GM23338 (cell line): ENCODE results near the gene FUT8. TPM values are rescaled to one million over a fixed set of nuclear protein-coding genes. Genes with fewer than 3 reads are reported as not detected.

ENCODE experiments used
- ATAC-seq: fragments of 200-7000 bp; cut with Tn5 transposase; 3 replicates; pipeline ENCODE4 v1.9.1; 2020
- DNase-seq: peaks from one replicate; pipeline ENCODE4 v3.0.0-alpha.2; 2015; ENCODE audit warnings: low spot score
- H2AFZ ChIP-seq: fragments of 200-600 bp; sonication (generic); 2 replicates; pipeline ENCODE4 v1.8.0; 2016; ENCODE audit warnings: antibody characterized with exemption, mild to moderate bottlenecking, moderate library complexity
- H3F3A ChIP-seq: fragments of 200-600 bp; sonication (generic); replicated peaks from 2 replicates; pipeline ENCODE4 v1.8.0; 2017; ENCODE audit warnings: antibody characterized with exemption, mixed run types, low read depth
- H3K27ac ChIP-seq: fragments of 200-600 bp; sonication (generic); 2 replicates; pipeline ENCODE4 v1.6.1; 2016; ENCODE audit warnings: low read depth
- H3K27me3 ChIP-seq: fragments of 200-600 bp; sonication (generic); 2 replicates; pipeline ENCODE4 v1.8.0; 2016; ENCODE audit warnings: mild to moderate bottlenecking, mixed run types, moderate library complexity; ENCODE audit not compliant: insufficient read depth
- H3K36me3 ChIP-seq: fragments of 200-600 bp; sonication (generic); 2 replicates; pipeline ENCODE4 v1.8.0; 2016; ENCODE audit warnings: mild to moderate bottlenecking; ENCODE audit not compliant: insufficient read depth
- H3K4me1 ChIP-seq: fragments of 200-600 bp; sonication (generic); 2 replicates; pipeline ENCODE4 v1.8.0; 2016; ENCODE audit warnings: mild to moderate bottlenecking, moderate library complexity; ENCODE audit not compliant: insufficient read depth
- H3K4me2 ChIP-seq: fragments of 200-600 bp; sonication (generic); 2 replicates; pipeline ENCODE4 v1.7.1; 2017; ENCODE audit warnings: mixed run types
- H3K4me3 ChIP-seq: fragments of 200-600 bp; sonication (generic); 2 replicates; pipeline ENCODE4 v1.6.1; 2016; ENCODE audit warnings: mixed run types
- H3K79me2 ChIP-seq: fragments of 200-600 bp; sonication (generic); replicated peaks from 2 replicates; pipeline ENCODE4 v1.8.0; 2017; ENCODE audit warnings: mild to moderate bottlenecking; ENCODE audit not compliant: insufficient read depth
- H3K9me2 ChIP-seq: fragments of 200-600 bp; sonication (generic); 2 replicates; pipeline ENCODE4 v1.8.0; 2017; ENCODE audit not compliant: insufficient read depth
- H4K20me1 ChIP-seq: fragments of 200-600 bp; sonication (generic); replicated peaks from 2 replicates; pipeline ENCODE4 v1.8.0; 2017; ENCODE audit warnings: mild to moderate bottlenecking; ENCODE audit not compliant: insufficient read depth
- H3K27ac Mint-ChIP-seq: 2 replicates; pipeline ENCODE4 v1.8.0; 2020; ENCODE audit warnings: inconsistent platforms, mild to moderate bottlenecking, moderate library complexity, mixed read lengths
- H3K27me3 Mint-ChIP-seq: 3 replicates; pipeline ENCODE4 v1.8.0; 2022; ENCODE audit warnings: low read depth, mild to moderate bottlenecking, moderate library complexity, mixed read lengths, inconsistent platforms; ENCODE audit not compliant: insufficient read depth, poor library complexity
- H3K36me3 Mint-ChIP-seq: 3 replicates; pipeline ENCODE4 v1.8.0; 2021; ENCODE audit warnings: low read depth, mild to moderate bottlenecking, inconsistent platforms, moderate library complexity, mixed read lengths
- H3K4me1 Mint-ChIP-seq: 3 replicates; pipeline ENCODE4 v1.8.0; 2020; ENCODE audit warnings: mild to moderate bottlenecking, inconsistent platforms, mixed read lengths
- H3K4me3 Mint-ChIP-seq: 3 replicates; pipeline ENCODE4 v1.8.0; 2021; ENCODE audit warnings: moderate library complexity, mild to moderate bottlenecking, inconsistent platforms, mixed read lengths
- H3K9me3 Mint-ChIP-seq: 3 replicates; pipeline ENCODE4 v1.8.0; 2020; ENCODE audit warnings: moderate library complexity, mild to moderate bottlenecking, inconsistent platforms, mixed read lengths
- CREB1 ChIP-seq: fragments of 250-450 bp; sonication (Bioruptor Pico); IDR thresholded peaks from 2 replicates; pipeline ENCODE4 v1.5.0; 2020; ENCODE audit warnings: low read depth, mild to moderate bottlenecking, moderate library complexity
- CTCF ChIP-seq, 2 experiments: fragments of 200-600 bp in 1 of 2; sonication (generic) in 1 of 2; conservative IDR thresholded peaks; 2 replicates each; pipeline versions ENCODE4 v1.5.1 to v1.6.1; 2016 to 2017; ENCODE audit warnings: antibody characterized with exemption in 2 of 2, low read depth in 2 of 2, mild to moderate bottlenecking in 2 of 2, moderate library complexity in 1 of 2
- NANOG ChIP-seq: IDR thresholded peaks from 2 replicates; pipeline ENCODE4 v1.6.1; 2016; ENCODE audit warnings: antibody characterized with exemption, borderline replicate concordance
- POLR2AphosphoS5 ChIP-seq: IDR thresholded peaks from 2 replicates; pipeline ENCODE4 v1.6.1; 2016; ENCODE audit warnings: antibody characterized with exemption, low read depth
- ZNF114 ChIP-seq: fragments of 250-450 bp; sonication (Bioruptor Pico); IDR thresholded peaks from 2 replicates; pipeline ENCODE4 v1.5.0; 2020; ENCODE audit warnings: mild to moderate bottlenecking, moderate library complexity
- ZNF462 ChIP-seq: fragments of 250-450 bp; sonication (Bioruptor Pico); IDR thresholded peaks from 2 replicates; pipeline ENCODE4 v1.5.0; 2020; ENCODE audit warnings: mild to moderate bottlenecking, moderate library complexity
- polyA plus RNA-seq: library from polyadenylated mRNA; unstranded; fragments of >200 nt; fragmentation: Nextera tagmentation; extraction: Ambion mirVana; gene quantifications from 2 replicates; pipeline ENCODE4 v1.2.1, GENCODE V29; 2016
- total RNA-seq: library from RNA; depleted of rRNA; stranded (reverse); fragments of >200 nt; shearing (Covaris generic); gene quantifications from 2 replicates; pipeline ENCODE4 v1.2.3, GENCODE V29; 2014

The FUT8 gene
- total and polyA plus RNA-seq, 2 experiments from 2014 or later = 8.2 to 23.2 TPM

GRCh38 chr14:65429757-65430156 is 17.2 kb downstream of the FUT8 start (continued):
- TF ChIP-seq ZNF462 (CRISPR knock-in tag) (no peak), CTCF (conservative IDR thresholded peaks at IDR 0.05; ENCODE audit: low read depth in 2 of 2) (no peak), POLR2AphosphoS5 (no peak)

- Mint-ChIP-seq H3K36me3 (peaks cover 14% of the 10 kb centered on the region; the same call in 2 of the 3 replicates), H3K27me3 (peaks cover 3% of the 10 kb centered on the region), H3K4me1 (peaks cover 28% of the 10 kb centered on the region), H3K4me3 (no peak overlapping the region), H3K27ac (no peak overlapping the region), H3K9me3 (peaks cover 9% of the 10 kb centered on the region)
- Histone ChIP-seq H3K79me2 (peaks cover 17% of the 10 kb centered on the region; the same call in 1 of the 2 replicates), H3F3A (no peaks in the 10 kb centered on the region), H3K4me2 (no peak overlapping the region), H3K36me3 (no peaks in the 10 kb centered on the region; the same call in 1 of the 2 replicates), H3K27me3 (no peaks in the 10 kb centered on the region), H4K20me1 (peaks cover 3% of the 10 kb centered on the region; the same call in 1 of the 2 replicates), H2AFZ (no peak overlapping the region), H3K4me3 (no peak overlapping the region), H3K9me2 (no peaks in the 10 kb centered on the region), H3K4me1 (peaks cover 21% of the 10 kb centered on the region), H3K27ac (no peak overlapping the region)
- no peak for ATAC-seq
- DNase-seq = no peak
- no peak for TF ChIP-seq CREB1 (CRISPR knock-in tag)
- TF ChIP-seq ZNF114 (CRISPR knock-in tag) = no peak
- no peak for TF ChIP-seq CTCF (conservative IDR thresholded peaks at IDR 0.05; ENCODE audit: low read depth in 2 of 2)
- TF ChIP-seq NANOG = no peak
Observed at GRCh38 chr14:65431245-65431644, 18.7 kb downstream of the FUT8 start.
